GM21381 (cell line): Measurements from ENCODE around the gene KMT2D.
A peak's percentile ranks its signal among the peaks of the same experiment; 100 is the strongest.
"Not testable (repeated sequence)": the region's sequence is repeated elsewhere in the genome, so short reads cannot be mapped to it uniquely, and the experiment has no call there.

Source experiments
- ATAC-seq: cut with Tn5 transposase; IDR thresholded peaks from one replicate; pipeline ENCODE4 v1.9.1; 2021; ENCODE audit warnings: mild to moderate bottlenecking, moderate library complexity; ENCODE audit not compliant: unreplicated experiment

Gene KMT2D

DNA sequence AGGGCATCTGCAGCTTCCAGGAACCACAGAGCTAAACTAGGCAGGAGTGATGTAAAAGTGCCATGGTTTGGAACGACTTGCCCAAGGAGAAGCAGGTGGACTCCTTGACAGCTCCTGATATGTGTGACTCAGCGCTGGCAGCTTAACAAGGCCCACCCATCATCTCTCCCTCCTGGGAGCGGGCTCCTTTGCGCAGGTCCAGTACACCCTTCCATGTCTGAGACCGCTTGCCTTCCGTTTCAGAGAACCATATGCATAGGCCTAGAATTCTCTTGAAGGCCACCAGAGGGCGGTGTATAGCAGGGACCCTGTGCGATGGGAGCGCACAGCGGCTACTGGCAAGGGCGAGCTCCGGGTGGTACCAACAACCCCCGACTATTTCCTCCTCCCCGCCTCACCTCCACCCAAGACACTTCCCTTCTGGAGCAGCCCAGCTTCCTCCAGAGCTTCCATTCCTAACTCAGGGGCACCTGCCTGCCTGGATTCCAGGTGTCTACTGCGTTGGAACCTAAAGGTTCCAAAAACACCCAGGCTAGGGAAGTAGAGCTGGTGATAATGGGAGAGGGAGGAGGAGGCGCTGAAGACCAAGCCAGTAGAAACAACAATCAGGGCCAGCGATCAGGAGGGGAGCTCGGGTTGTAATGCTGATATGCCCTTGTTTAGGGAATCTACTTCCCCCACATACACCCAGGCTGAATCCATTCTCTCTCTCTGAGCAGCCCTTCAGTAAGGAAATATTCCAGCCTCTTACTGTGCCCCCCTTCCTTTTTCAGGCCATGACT, 27.7 kb upstream of the KMT2D start:
- peak; percentile 77 for ATAC-seq

- ATAC-seq = no peak
These were observed 25.5 kb upstream of the KMT2D start for GRCh38 chr12:49086116-49086515.

DNA sequence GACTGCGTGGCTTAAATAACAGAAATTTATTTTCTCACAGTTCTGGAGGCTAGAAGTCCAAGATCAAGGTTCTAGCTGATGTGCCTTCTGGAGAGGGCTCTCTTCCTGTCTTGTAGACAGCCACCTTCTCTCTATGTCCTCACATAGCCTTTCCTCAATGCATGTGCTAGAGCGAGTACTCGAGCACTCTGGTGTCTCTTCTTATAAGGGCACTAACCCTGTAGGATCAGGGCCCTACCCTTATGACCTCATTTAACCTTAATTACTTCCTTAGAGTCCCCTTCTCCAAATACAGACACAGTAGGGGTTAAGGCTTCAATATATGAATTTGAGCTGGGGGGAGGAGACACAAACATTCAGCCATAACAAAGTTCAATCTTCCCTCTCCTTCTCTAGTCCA, 23.8 kb upstream of the KMT2D start:
- no peak for ATAC-seq

DNA sequence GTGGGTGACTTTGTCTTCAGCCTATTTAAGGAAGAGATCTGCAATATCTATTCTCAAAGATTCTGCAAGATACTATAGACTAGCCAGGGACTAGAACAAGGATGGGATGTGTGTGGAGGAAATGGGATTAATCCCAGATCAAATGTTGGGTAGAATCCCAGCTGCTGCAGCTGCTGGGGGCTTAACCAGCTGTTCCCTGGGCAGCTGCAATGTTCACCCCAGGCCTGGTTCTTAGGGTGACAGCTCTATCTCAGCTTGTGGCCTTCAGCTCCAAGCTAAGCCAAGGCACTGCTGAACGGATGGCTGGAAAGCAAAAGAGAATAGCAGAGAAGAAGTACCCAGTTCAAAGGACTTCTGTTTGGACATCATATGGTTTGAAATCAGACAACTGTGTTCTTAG, 19.2 kb upstream of the KMT2D start:
- no peak for ATAC-seq

- ATAC-seq = no peak
These were observed 10.4 kb upstream of the KMT2D start for GRCh38 chr12:49070971-49071370.

- ATAC-seq = peak; percentile 96
These were observed 9.1 kb upstream of the KMT2D start, which contains the start of gene RHEBL1 for GRCh38 chr12:49069507-49070346. Gene RHEBL1, minus strand, starts transcription at chr12:49069979. Its CDS starts 194 bp downstream, at chr12:49069785.

DNA sequence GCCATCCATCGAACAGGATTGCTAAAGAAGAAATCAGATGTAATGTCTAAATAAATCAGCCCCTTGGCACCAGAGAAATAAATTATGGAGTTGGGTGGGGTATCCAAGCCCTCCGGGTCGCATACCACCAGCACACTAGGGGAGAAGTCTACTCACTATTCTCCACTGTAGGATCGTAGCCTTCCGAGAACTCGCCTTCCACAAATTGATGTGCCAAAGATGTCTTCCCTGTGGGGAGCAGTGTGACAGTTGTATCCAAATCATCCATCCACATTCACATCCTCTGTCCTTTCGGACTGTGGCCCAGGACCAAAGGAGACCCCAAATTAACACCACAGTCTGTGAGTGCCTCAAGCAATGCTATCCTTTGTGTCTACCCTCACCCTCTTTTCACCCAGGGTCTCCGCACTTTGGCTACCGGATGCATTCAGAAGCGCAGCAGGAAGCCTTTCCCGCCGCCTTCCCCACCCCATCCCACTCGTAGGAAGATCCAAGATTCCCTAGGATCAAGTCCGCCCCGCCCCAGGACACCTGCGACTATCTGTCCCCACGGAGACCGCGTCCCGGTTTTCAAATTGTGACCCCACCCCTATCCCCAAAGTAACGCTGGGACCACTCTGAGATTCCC, 8.4 kb upstream of the KMT2D start:
- ATAC-seq = no peak

GRCh38 chr12:49066120-49066519, 5.5 kb upstream of the KMT2D start:
- ATAC-seq = no peak

GRCh38 chr12:49064767-49065152, 4.2 kb upstream of the KMT2D start:
- ATAC-seq = no peak

DNA sequence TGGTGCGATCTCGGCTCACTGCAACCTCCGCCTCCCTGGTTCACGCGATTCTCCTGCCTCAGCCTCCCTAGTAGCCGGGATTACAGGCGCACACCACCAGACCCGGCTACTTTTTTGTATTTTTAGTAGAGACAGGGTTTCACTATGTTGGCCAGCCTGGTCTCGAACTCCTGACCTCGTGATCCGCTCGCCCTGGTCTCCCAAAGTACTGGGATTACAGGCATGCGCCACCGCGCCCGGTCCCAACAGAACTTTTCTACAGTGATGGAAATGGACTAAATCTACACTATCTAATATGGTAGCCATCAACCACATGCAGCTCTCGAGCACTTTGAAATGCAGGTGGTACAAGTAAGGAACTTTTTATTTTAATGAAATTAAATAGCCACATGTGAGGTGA, 1.3 kb upstream of the KMT2D start:
- ATAC-seq = not testable (repeated sequence)

- ATAC-seq = no peak
These were observed 610 bp upstream of the KMT2D start for GRCh38 chr12:49061157-49061650.

DNA sequence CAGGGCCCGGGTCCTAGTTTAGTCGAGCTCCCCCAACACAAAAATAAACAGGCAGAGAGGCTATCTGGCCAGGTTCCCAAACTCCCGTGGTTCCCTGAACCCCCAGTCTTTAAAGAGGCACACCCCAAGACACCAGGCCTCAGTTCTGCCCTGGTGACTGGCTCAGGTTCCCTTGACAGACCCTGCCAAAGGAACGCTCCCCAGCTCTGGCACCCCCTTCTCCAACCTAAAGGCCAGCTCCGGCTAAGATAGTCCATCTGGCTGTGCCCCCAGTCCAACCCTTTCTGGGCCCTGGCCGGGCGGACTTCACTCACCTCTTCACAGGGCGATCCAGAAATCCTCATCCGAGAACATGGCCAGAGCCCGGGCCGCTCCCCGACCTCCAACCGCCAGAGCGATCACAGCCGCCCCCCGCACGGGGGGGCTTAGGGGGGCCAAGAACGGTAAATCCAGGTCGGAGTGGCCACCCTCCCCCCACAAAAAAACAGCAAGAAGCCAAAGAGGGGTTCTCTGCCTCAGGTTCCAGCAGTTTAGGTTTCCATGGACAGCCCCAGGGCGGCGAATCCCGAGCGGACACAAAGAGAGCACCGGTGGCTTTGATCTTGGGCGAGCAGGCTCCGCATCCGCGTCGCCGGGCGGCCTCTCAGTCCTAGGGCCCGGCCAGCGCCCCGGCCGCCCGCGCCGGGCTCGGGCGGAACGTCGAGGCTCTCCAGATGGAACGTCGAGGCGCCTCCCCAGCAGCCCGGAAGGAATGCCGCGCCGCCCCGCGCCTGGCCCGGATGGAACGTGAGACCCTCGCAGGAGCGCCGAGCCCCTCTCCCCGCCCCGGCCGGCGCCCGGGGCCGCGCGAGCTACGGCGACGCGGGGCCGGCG, 1.1 kb downstream of the KMT2D start:
- peak; percentile 14 for ATAC-seq

DNA sequence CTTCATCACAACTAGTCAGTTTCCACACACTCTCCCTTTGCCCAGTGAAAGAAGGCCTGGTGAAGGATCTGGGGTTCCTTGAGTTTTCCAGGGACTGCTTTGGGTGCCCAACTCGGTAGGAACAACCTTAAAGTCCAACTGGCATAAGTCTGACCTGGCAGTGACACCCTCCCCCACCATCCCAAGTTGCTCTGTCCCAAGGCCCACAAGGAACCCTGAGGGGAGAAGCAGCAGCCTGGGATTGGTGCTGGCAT, 1.6 kb downstream of the KMT2D start:
- ATAC-seq = no peak

DNA sequence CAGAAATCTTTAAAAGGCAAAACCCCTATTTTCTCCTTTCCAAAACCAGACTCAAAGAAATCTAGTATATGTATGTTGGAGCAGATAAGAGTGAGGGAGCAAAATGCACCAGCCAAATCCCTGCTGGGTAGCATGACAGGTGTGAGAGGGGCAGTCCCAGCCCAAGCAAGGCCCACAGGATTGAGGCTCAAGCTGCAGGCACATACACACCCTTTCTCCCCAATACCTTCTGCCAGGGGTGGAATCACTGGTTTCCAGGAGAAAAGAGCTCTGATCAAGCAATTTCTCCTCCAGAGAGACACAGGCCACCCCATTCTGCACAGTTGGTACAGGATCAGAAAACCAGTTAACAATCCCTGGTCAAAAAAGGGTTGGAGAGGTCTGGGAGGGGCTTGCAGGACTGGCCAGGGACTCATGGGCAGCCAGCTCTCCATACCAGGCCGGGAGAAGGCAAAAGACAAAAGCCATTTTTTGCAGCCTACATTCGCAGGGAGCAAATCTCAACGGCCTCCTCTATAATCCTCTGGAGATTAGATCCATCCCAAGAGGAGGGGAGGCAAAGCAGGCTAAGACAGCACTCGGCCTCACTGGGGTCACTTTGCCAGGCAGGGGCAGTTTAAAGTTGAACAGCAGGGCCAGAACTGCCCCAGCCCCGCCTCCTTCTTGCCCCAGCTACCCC, 2.1 kb downstream of the KMT2D start:
- no peak for ATAC-seq

- no peak for ATAC-seq
These were observed 2.7 kb downstream of the KMT2D start for GRCh38 chr12:49057888-49058287.

- ATAC-seq = peak; percentile 49
These were observed 4.4 kb downstream of the KMT2D start for GRCh38 chr12:49055978-49056754.

DNA sequence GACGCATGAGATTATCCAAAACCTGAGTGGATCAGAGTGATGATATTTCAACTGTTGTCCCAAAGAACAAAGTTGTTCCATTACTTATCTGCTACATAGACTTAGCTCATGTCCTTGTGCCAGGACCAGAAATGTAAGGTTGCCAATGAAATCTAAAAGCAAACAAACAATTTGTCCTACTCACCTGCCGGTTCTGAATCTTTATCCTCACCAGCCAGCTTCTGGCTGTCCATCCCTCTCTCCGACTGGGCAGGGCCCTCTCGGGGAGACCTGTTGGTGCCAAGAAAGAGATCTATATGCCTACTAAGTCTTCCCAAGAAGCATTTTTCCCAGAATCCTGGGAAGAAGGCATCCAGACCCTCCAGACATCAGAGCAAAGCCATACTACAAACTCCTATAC, 5.5 kb downstream of the KMT2D start:
- ATAC-seq = no peak

- ATAC-seq = no peak
These were observed 6.1 kb downstream of the KMT2D start for GRCh38 chr12:49054524-49054923.

- no peak for ATAC-seq
These were observed 6.5 kb downstream of the KMT2D start for GRCh38 chr12:49054096-49054495.
